ENCODE data around the gene MIB1. TPM values are rescaled to one million over a fixed set of nuclear protein-coding genes. Genes with fewer than 3 reads are reported as not detected.

Gene MIB1
- total RNA-seq, 1 experiment from 2014 or later, result 48.8 TPM

- Histone ChIP-seq H4K5ac (ENCODE audit: insufficient read length, low read depth, low read length) (no peak overlapping the region), H3K18ac (ENCODE audit: insufficient read length, low read depth, low read length) (no peak overlapping the region), H4K91ac (ENCODE audit: insufficient read length, low read depth, low read length) (no peak overlapping the region), H4K8ac (replicated peaks; ENCODE audit: insufficient read length, low read depth, low read length) (no peak overlapping the region), H3K27me3 (ENCODE audit: insufficient read depth, low read length) (no peaks in the 10 kb centered on the region), H2AFZ (ENCODE audit: low read length) (no peak overlapping the region), H3K27ac (ENCODE audit: insufficient read length, low read depth, low read length) (no peak overlapping the region), H3K23ac (ENCODE audit: insufficient read length, low read depth, low read length) (no peak overlapping the region), H2BK5ac (ENCODE audit: insufficient read length, low read length) (no peak overlapping the region), H3K4me1 (ENCODE audit: insufficient read depth, low read length) (no peaks in the 10 kb centered on the region), H2BK12ac (ENCODE audit: insufficient read length, low read depth, low read length) (no peak overlapping the region), H3K9me3 (ENCODE audit: control insufficient read depth, low read depth, low read length) (no peaks in the 10 kb centered on the region), H2BK20ac (ENCODE audit: low read depth, low read length, poor library complexity, severe bottlenecking) (no peak overlapping the region), H3K56ac (ENCODE audit: insufficient read length, low read depth, low read length) (no peak overlapping the region), H3T11ph (ENCODE audit: low read length) (no peak overlapping the region), H2BK120ac (ENCODE audit: low read depth, low read length, poor library complexity, severe bottlenecking) (no peak overlapping the region), H3K79me2 (ENCODE audit: insufficient read depth, low read length) (no peaks in the 10 kb centered on the region), H4K20me1 (ENCODE audit: control insufficient read depth, insufficient read depth, insufficient read length) (no peaks in the 10 kb centered on the region), H3K23me2 (ENCODE audit: insufficient read length, low read depth, low read length, poor library complexity, severe bottlenecking) (no peaks in the 10 kb centered on the region), H2AK5ac (ENCODE audit: insufficient read length, low read length) (no peak overlapping the region), H3K79me1 (ENCODE audit: insufficient read depth, low read depth, low read length, poor library complexity, severe bottlenecking) (no peaks in the 10 kb centered on the region), H3K9ac (ENCODE audit: extremely low read depth, insufficient read length, low read length) (no peak overlapping the region), H3K14ac (ENCODE audit: insufficient read depth, low read length) (no peak overlapping the region), H2BK15ac (ENCODE audit: low read depth, low read length) (no peak overlapping the region), H3K4me2 (ENCODE audit: insufficient read depth, insufficient read length, low read length) (no peak overlapping the region), H3K4ac (ENCODE audit: low read depth, low read length) (no peak overlapping the region)
- TF ChIP-seq, protein P1, sequence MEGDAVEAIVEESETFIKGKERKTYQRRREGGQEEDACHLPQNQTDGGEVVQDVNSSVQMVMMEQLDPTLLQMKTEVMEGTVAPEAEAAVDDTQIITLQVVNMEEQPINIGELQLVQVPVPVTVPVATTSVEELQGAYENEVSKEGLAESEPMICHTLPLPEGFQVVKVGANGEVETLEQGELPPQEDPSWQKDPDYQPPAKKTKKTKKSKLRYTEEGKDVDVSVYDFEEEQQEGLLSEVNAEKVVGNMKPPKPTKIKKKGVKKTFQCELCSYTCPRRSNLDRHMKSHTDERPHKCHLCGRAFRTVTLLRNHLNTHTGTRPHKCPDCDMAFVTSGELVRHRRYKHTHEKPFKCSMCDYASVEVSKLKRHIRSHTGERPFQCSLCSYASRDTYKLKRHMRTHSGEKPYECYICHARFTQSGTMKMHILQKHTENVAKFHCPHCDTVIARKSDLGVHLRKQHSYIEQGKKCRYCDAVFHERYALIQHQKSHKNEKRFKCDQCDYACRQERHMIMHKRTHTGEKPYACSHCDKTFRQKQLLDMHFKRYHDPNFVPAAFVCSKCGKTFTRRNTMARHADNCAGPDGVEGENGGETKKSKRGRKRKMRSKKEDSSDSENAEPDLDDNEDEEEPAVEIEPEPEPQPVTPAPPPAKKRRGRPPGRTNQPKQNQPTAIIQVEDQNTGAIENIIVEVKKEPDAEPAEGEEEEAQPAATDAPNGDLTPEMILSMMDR (conservative IDR thresholded peaks at IDR 0.05), result no peak
- Mint-ChIP-seq H3K9me3 (peaks cover 14 to 19% of the 10 kb centered on the region in 2 experiments), H3K4me3 (no peak overlapping the region), H3K27me3 (ENCODE audit: low read depth) (no peaks in the 10 kb centered on the region), H3K27ac (no peak overlapping the region), H3K4me1 (no peaks in the 10 kb centered on the region; a peak in 1 of 4 replicates), H3K36me3 (ENCODE audit: insufficient read depth in 1 of 3, low read depth in 3 of 3) (peaks cover 47 to 65% (median 61%) of the 10 kb centered on the region in 3 experiments)
- no peak for DNase-seq
- WGBS (ENCODE audit: extremely low coverage, insufficient read length, low lambda C conversion rate), result no CpG with 5 or more reads among the region's 2 CpGs
Observed at GRCh38 chr18:21809725-21810124, 69.1 kb downstream of the MIB1 start.

Data from H9 (cell line).